SK-N-DZ (cell line): Measurements from ENCODE around the gene CYP2C9.

Experiments used
- DNase-seq: peaks from one replicate; pipeline ENCODE4 v3.0.0-alpha.2; 2015; ENCODE audit warnings: low spot score
- small RNA-seq, 2 experiments: library from RNA; depleted of rRNA; stranded (forward); fragments of <200 nt; gene quantifications; one replicate each; pipeline ENCODE3, GENCODE V24; 2014

The CYP2C9 gene

DNA sequence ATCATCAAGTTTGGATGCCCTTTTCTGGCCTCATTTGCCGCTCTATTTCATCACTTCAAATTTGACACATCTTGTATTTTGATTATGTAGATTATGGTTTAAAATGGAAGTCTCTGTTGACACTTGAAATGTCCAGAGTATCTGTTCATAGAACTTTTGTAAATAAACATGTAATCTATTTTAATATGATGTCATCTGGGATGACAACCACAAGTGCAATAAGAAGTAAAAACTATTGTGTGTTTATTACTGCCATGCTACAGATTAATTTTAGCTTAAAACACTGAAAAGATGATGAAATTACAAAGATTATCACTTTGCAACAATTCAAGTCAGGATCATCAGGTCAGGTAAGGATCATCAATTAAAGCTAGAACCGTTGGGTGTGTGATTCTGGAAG is 100.8 kb downstream of the CYP2C9 start:
- no peak for DNase-seq

Small RNA genes within 50 kb of the gene (small RNA-seq; reads per million reads assigned to genes)
- gene CYP2C60P = 0 reads per million in 2 experiments
